ENCODE data around the gene MYO1G. TPM values are rescaled to one million over a fixed set of nuclear protein-coding genes. Genes with fewer than 3 reads are reported as not detected.

MYO1G gene
- total RNA-seq, 1 donor from 2014 or later, result 2.6 TPM

DNA sequence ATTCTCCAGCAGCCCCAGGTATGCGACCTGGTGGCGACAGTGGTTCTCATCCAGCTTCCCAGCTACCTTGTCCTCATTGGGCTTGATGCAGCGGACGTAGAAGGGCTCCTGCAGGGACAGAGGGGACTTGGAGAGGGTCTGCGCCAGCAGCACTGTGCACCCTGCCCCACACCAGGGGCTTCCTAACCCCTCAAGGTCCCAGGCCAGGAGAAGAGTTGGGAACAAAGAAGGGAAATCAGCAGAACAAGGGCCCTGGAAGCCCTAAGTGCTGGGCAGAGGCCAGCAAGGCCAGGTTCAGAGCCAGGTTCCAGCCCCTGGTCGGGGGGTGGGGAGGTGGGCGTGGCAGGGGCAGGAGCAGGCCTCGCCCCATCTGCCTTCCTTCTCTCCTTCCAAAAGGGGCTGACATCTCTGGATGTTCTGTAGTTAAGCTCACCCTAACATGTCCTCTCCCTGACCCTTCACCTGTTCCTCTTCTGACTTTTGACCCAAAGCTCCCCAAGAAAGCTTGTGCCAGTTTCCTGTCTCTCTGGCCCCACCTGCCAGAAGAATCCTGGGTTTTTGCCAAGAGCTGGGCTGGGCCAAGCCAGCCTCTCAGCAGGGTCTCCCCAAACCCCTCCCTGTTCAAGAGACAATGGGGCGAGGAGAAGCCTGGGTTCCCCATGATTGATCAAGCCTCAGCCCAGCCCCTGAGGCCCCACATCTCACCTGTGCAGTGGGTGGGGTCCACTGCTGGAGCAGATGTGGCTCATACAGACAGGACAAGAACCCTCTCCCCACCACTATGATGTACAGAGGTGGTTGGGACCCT lies 11.9 kb downstream of the MYO1G start:
- no peak for DNase-seq

GRCh38 chr7:44965937-44966730 lies 12.7 kb downstream of the MYO1G start:
- DNase-seq, result no peak

DNA sequence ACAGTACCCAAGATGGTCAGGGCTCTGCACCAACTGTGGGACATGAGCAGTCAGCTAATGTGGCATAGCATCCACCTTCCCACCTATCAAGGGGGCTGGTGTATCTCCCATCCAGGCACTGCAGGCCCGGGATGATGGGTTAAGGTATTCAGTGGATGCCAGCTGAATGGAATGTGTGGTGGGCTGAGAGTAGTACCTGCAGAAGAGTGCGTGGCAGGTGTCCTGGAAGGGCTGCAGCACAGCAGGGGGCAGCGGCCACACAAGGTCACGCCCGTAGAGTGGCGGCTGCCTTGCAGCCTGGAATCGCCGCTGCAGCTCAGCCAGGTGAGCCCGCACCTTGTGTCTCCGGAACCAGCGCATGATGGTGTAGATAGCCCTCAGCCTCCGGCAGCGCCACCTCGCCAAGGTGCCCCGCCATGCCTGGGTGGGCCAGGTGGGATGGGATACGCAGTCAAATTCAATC lies 13.3 kb downstream of the MYO1G start:
- DNase-seq, result no peak

DNA sequence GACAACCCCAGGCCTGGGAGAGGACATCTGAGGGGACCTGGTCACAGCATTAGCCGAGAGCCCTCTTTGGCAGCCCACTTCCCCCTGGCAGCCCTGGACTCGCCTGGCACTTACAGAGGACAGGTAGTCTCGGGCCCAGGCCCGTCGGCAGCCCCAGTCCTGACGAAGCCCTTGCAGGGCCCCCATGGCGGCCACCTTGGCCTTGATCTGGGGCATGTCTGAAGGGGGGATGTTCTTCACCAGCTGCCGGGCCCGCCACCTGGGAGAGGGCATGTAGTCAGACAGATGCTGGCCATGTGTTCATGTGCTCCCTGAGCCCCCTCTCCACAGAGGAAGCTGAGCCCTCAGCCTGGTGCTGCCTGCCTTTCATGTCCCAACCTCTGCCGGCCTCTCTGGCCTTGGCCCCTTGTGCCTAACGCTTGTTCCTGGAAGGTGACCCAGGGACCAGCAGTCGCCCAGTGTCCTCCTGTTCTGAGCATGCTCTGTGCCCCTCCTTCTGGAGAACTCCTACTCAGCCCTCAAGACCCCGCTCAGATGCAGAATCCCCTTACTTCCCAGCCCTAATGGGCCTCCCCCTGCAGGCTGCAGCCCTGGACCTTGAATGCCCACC lies 13.9 kb downstream of the MYO1G start:
- DNase-seq, result no peak

GRCh38 chr7:44964384-44964830 lies 14.4 kb downstream of the MYO1G start:
- no peak for DNase-seq

GRCh38 chr7:44963364-44964290 lies 15.2 kb downstream of the MYO1G start:
- DNase-seq, result no peak

DNA sequence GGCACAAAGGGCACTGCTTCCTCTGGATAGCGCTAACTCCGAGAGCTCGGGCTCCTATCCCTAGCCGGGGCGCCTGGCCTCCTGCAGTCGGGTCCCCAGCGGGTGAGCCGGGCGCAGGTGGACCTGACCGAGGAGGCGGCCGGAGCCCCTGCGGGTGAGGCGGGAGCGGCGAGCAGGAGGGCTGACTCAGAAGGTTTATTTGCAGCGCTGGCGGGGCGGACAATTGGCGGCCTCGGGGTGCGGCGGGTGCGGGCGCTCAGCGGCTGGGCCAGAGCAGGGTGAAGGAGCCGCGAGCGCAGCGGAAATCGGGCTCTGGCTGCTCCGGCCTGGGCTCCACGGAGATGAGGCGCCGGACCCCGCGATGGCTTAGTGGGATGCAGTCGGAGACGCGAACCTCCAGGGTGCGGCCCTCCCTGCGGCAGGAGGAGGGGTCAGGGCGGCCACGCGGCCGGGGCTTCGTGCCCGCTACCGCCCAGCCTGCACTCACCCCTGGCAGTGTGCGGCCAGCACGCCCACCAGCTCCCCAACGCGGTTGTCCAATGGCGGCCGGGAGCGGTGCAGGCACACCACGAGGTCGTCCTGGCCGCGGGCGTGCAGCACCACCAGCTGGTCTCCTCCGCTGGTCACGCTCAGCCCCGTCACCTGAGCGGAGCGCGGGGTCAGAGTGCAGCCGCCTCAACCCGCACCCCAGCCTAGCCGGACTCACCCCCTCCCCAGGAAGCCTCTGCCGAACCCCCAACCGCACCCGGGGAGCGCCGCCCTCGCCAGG lies 16.1 kb downstream of the MYO1G start:
- DNase-seq, result no peak

- no peak for DNase-seq
Observed at GRCh38 chr7:44961844-44962482, 16.9 kb downstream of the MYO1G start.

- no peak for DNase-seq
Observed at GRCh38 chr7:44960011-44960580, 18.7 kb downstream of the MYO1G start.

- no peak for DNase-seq
Observed at GRCh38 chr7:44959433-44959951, 19.3 kb downstream of the MYO1G start.

GRCh38 chr7:44958645-44959344 lies 20.0 kb downstream of the MYO1G start:
- no peak for DNase-seq

GRCh38 chr7:44956157-44956766 lies 22.6 kb downstream of the MYO1G start:
- DNase-seq, result no peak

GRCh38 chr7:44955733-44956132 lies 23.1 kb downstream of the MYO1G start:
- DNase-seq, result no peak

DNA sequence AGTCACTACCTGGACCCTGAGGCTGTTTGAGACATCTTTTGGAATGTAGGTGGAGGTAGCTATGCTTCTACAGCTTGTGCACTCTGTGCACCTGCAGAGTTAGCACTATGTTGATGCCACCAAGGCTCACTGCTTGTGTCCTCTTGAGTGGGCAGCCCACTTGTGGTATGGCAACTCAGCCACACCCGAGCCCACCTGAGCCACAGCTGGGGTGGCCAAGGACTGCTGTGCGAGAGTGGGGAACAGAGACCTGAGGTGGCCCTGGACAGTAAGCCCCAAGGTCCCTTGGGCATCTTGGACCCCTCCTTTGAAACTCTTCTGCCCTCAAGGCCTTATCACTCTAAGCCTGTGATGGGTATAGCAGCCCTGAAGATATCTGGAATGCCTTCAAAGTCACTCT lies 25.7 kb downstream of the MYO1G start:
- no peak for DNase-seq

- no peak for DNase-seq
Observed at GRCh38 chr7:44949303-44949702, 29.5 kb downstream of the MYO1G start.

- DNase-seq, result no peak
Observed at GRCh38 chr7:44945479-44945878, 33.3 kb downstream of the MYO1G start.

- DNase-seq, result no peak
Observed at GRCh38 chr7:44944821-44945220, 34.0 kb downstream of the MYO1G start.

DNA sequence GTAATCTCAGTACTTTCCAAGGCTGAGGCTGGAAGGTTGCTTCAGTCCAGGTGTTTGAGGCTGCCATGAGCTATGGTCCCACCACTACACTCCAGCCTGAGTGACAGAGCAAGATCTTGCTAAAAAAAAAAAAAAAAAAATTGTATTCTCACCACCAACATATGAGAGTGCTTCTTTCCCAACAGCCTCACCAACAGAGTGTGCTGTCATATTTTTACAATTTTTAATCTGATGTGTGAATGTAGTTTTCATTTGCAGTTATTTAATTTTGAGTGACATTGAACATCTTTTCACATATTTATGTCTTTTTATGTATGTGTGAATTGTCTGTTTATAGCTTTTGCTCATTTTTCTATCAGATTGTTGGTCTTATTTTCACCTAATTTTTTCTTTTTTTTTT lies 35.2 kb downstream of the MYO1G start:
- DNase-seq, result no peak

DNA sequence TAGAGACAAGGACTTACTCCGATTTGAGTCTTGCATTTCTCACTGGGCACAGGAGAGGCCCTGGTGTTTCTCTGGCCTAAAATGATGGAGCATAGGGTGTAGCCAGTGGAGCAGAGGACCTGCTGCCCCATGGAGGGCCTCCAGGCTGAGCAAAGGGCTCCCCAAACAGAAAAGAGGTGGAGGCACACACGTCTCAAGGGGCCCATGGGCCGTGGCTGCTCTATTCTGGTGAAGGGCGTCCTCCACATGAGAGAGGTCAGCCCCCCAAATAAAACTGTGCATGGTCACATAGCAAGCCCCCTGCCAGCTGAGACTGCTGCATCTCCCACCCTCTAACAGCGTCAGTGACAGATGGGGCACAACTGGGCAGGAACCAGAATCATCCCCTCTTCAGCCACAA lies 41.4 kb downstream of the MYO1G start:
- no peak for DNase-seq
